Upper lobe of right lung (tissue), 1 donor: Measurements from ENCODE around the gene MAPK1. TPM values are rescaled to one million over a fixed set of nuclear protein-coding genes. Genes with fewer than 3 reads are reported as not detected.

Experiments
- ATAC-seq: fragments of 200-7000 bp; cut with Tn5 transposase; one replicate; pipeline ENCODE4 v1.9.1; 2020; ENCODE audit warnings: mild to moderate bottlenecking, moderate library complexity
- DNase-seq: peaks from one replicate; pipeline ENCODE4 v3.0.0-alpha.2; 2020
- H3K27ac ChIP-seq: fragments of 200-600 bp; one replicate; pipeline ENCODE4 v1.8.0; 2022
- H3K27me3 ChIP-seq: fragments of 200-600 bp; one replicate; pipeline ENCODE4 v1.8.0; 2022; ENCODE audit warnings: mild to moderate bottlenecking
- H3K36me3 ChIP-seq: fragments of 200-600 bp; one replicate; pipeline ENCODE4 v1.8.0; 2022
- H3K4me1 ChIP-seq: fragments of 200-600 bp; one replicate; pipeline ENCODE4 v1.8.0; 2022
- H3K4me3 ChIP-seq: fragments of 200-600 bp; one replicate; pipeline ENCODE4 v1.8.0; 2022; ENCODE audit warnings: mild to moderate bottlenecking
- H3K9me3 ChIP-seq: fragments of 200-600 bp; one replicate; pipeline ENCODE4 v1.8.0; 2022
- CTCF ChIP-seq: fragments of 200-600 bp; IDR thresholded peaks from one replicate; pipeline ENCODE4 v1.8.0; 2022; ENCODE audit warnings: antibody characterized with exemption
- intact Hi-C: fragments of 100-400 bp; cut with DNase I; formaldehyde crosslinking; loops from one replicate; pipeline ENCODE4 v1.11.0; 2022
- total RNA-seq: library from RNA; stranded (reverse); fragmentation: NEBNext Ultra II Directional; extraction: Animal tissue kit (Norgen Biotek cat#: 25700); gene quantifications from one replicate; pipeline ENCODE4 v1.2.1, GENCODE V29; 2021
- donor health status: DM: no; HTN: yes; CAD: no; lungs with severe emphysema.

The MAPK1 gene
- total RNA-seq, 1 donor from 2014 or later = 134 TPM

GRCh38 chr22:21708960-21709359 lies 158.5 kb downstream of the MAPK1 start:
- no peak for TF ChIP-seq CTCF
- Histone ChIP-seq H3K4me3 (no peak overlapping the region), H3K27ac (no peak overlapping the region), H3K36me3 (no peaks in the 10 kb centered on the region), H3K4me1 (no peaks in the 10 kb centered on the region), H3K9me3 (no peaks in the 10 kb centered on the region), H3K27me3 (no peaks in the 10 kb centered on the region)
- DNase-seq (no peak), ATAC-seq (no peak)
- intact Hi-C loops = no loop called here

DNA sequence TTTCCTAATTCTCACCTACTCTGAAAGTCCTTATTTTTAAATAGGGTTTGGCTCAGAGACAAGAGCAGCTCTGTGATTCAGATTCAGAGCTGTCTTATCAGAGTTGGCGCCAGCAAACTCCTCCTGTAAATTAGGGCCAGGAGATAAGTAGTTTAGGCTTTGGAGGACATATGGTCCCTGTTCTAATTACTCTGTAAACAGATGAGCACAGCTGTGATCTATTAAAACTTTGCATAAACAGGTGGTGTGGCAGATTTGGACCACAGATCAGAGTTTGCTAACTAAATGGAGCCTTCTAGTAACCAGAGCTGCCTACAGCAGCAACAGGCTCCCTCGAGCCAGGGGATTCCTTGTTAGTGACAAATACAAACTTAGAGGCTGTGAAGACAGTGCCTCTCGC lies 159.8 kb downstream of the MAPK1 start:
- no peak overlapping the region for H3K27ac ChIP-seq
- H3K4me3 ChIP-seq = no peak overlapping the region
- intact Hi-C loops = no loop called here
- DNase-seq (no peak), ATAC-seq (no peak)
- H3K36me3 ChIP-seq = peaks cover 4% of the 10 kb centered on the region
- H3K9me3 ChIP-seq = no peaks in the 10 kb centered on the region
- no peak for TF ChIP-seq CTCF
- H3K4me1 ChIP-seq = no peaks in the 10 kb centered on the region
- no peaks in the 10 kb centered on the region for H3K27me3 ChIP-seq

Other genes starting within 250 kb of the MAPK1 start
- gene YDJC, start 237.6 kb downstream of the MAPK1 start, total RNA-seq = 13.9 TPM
- gene CCDC116, start 234.9 kb downstream of the MAPK1 start, total RNA-seq = 0.69 TPM
- gene SDF2L1, start 225.3 kb downstream of the MAPK1 start, total RNA-seq = 41.3 TPM
- 40.3 TPM for gene PPIL2, start 201.6 kb downstream of the MAPK1 start, total RNA-seq
- gene YPEL1, start 131.9 kb downstream of the MAPK1 start, total RNA-seq = 6.7 TPM
- 51.2 TPM for gene PPM1F, start 85.2 kb upstream of the MAPK1 start, total RNA-seq
- gene TOP3B, start 115.1 kb upstream of the MAPK1 start, total RNA-seq = 24.8 TPM